ENCODE results near the gene IFT57. TPM values are rescaled to one million over a fixed set of nuclear protein-coding genes. Genes with fewer than 3 reads are reported as not detected.
A peak's percentile ranks its signal among the peaks of the same experiment; 100 is the strongest.

IFT57 gene
- total RNA-seq, 1 experiment from 2014 or later = 38.9 TPM

DNA sequence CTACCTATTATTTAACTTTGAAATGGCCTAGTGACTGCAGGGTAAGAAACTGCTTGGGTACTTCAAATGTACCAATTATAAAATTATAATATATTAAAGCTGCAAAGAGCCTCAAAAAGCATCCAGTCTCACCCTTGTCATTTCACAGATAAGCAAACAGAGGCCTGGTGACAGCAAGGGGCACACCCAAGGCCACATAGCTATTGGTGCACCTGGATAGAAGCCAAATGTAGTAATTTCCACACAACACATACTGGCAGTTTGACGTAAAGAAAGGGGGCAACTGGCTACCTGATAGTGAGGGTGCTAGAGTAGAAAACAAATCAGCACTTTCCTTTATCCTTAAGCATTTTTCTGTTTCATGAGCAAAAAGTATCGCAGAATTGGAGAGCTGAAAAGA lies 51.1 kb downstream of the IFT57 start:
- Mint-ChIP-seq H3K27ac (ENCODE audit: low read depth, unreplicated experiment) (no peak overlapping the region), H3K27me3 (ENCODE audit: insufficient read depth, unreplicated experiment) (no peaks in the 10 kb centered on the region), H3K4me1 (ENCODE audit: insufficient read depth, unreplicated experiment) (no peaks in the 10 kb centered on the region), H3K9me3 (ENCODE audit: unreplicated experiment) (no peaks in the 10 kb centered on the region), H3K36me3 (ENCODE audit: insufficient read depth, unreplicated experiment) (peaks cover 6% of the 10 kb centered on the region), H3K4me3 (ENCODE audit: unreplicated experiment) (no peak overlapping the region)
- ChIA-PET CTCF (no interaction called here), POLR2A (interaction anchor here (1.8 kb wide), 1 partner anchor 9 kb away, joined by 5 read pairs; no protein-coding TSS in a partner anchor)
- no peak for DNase-seq (ENCODE audit: unreplicated experiment)
- BruUV-seq (replicated peaks) = no TSS peak
- intact Hi-C loops (cut with micrococcal nuclease) = no loop called here
- TF ChIP-seq, protein P1, sequence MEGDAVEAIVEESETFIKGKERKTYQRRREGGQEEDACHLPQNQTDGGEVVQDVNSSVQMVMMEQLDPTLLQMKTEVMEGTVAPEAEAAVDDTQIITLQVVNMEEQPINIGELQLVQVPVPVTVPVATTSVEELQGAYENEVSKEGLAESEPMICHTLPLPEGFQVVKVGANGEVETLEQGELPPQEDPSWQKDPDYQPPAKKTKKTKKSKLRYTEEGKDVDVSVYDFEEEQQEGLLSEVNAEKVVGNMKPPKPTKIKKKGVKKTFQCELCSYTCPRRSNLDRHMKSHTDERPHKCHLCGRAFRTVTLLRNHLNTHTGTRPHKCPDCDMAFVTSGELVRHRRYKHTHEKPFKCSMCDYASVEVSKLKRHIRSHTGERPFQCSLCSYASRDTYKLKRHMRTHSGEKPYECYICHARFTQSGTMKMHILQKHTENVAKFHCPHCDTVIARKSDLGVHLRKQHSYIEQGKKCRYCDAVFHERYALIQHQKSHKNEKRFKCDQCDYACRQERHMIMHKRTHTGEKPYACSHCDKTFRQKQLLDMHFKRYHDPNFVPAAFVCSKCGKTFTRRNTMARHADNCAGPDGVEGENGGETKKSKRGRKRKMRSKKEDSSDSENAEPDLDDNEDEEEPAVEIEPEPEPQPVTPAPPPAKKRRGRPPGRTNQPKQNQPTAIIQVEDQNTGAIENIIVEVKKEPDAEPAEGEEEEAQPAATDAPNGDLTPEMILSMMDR (IDR thresholded peaks at IDR 0.05; ENCODE audit: unreplicated experiment) = no peak

DNA sequence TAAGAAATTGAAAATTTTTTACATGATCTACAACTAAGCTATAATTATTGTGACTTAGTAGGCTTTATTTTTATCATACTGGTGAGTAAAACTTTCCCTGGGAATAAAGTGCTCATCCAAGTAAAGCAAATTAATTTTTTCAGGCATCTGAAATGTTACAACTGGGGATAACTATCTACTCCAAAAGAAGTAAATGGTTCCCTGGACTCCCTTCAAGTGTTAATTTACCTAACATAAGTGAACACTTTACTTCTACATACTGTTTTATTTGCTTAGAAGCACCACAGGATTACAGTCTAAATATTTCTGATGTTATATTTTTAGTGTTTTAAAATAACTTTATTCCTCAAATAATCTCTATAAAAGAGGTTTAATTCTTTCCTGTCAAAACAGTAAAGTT lies 57.8 kb downstream of the IFT57 start:
- no peak for DNase-seq (ENCODE audit: unreplicated experiment)
- Mint-ChIP-seq H3K27ac (ENCODE audit: low read depth, unreplicated experiment) (no peak overlapping the region), H3K4me3 (ENCODE audit: unreplicated experiment) (no peak overlapping the region), H3K4me1 (ENCODE audit: insufficient read depth, unreplicated experiment) (peaks cover 7% of the 10 kb centered on the region), H3K9me3 (ENCODE audit: unreplicated experiment) (no peaks in the 10 kb centered on the region), H3K27me3 (ENCODE audit: insufficient read depth, unreplicated experiment) (no peaks in the 10 kb centered on the region), H3K36me3 (ENCODE audit: insufficient read depth, unreplicated experiment) (peaks cover 16% of the 10 kb centered on the region)
- ChIA-PET POLR2A (interaction anchor here (0.7 kb wide), 1 partner anchor 10 kb away, joined by 3 read pairs; no protein-coding TSS in a partner anchor), CTCF (no interaction called here)
- no TSS peak for BruUV-seq (replicated peaks)
- TF ChIP-seq, protein P1 (IDR thresholded peaks at IDR 0.05; ENCODE audit: unreplicated experiment) = no peak
- intact Hi-C loops (cut with micrococcal nuclease) = no loop called here

DNA sequence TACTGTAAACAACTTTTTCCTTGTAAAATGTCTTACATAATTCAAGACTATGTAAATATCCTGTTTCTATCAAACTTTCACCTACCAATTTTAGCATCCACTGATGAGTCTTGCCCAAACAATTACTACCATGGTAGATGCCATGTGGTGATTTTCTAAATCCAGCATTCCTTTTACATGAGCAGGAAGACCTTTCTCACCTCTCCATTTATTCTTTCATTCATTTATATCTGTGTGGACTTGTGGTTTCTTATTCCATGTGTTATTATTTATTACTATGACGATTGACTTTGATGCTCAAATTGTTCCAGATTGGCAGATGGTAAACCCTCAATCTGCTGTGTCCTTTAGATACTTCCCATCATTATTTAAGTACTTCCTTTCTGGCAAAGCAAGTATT lies 62.4 kb downstream of the IFT57 start:
- H3K36me3 Mint-ChIP-seq (ENCODE audit: insufficient read depth, unreplicated experiment) = no peaks in the 10 kb centered on the region
- peaks cover 7% of the 10 kb centered on the region for H3K4me1 Mint-ChIP-seq (ENCODE audit: insufficient read depth, unreplicated experiment)
- no peak for DNase-seq (ENCODE audit: unreplicated experiment)
- no peaks in the 10 kb centered on the region for H3K9me3 Mint-ChIP-seq (ENCODE audit: unreplicated experiment)
- TF ChIP-seq, protein P1 (IDR thresholded peaks at IDR 0.05; ENCODE audit: unreplicated experiment) = no peak
- BruUV-seq (replicated peaks) = no TSS peak
- H3K27ac Mint-ChIP-seq (ENCODE audit: low read depth, unreplicated experiment) = no peak overlapping the region
- H3K4me3 Mint-ChIP-seq (ENCODE audit: unreplicated experiment) = no peak overlapping the region
- intact Hi-C loops (cut with micrococcal nuclease) = loop anchor here (10.0 kb wide), 1 partner anchor 225 kb away; no protein-coding TSS in a partner anchor
- no peaks in the 10 kb centered on the region for H3K27me3 Mint-ChIP-seq (ENCODE audit: insufficient read depth, unreplicated experiment)
- ChIA-PET CTCF (no interaction called here), POLR2A (interaction anchor here (0.7 kb wide), 1 partner anchor 8 kb away, joined by 3 read pairs; no protein-coding TSS in a partner anchor)

DNA sequence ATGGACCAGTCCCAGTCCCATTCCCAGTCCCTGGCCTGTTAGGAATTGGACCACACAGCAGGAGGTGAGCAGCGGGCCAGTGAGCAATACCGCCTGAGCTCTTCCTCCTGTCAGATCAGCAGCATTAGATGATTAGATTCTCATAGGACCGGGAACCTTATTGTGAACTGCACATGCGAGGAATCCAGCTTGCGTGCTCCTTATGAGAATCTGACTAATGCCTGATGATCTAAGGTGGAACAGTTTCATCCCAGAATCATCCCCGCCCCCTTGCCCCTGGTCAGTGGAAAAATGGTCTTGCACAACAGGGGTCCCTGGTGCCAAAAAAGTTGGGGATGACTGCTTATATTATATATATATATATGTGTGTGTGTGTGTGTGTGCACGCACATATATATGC lies 63.1 kb downstream of the IFT57 start:
- ChIA-PET POLR2A (interaction anchor here (0.6 kb wide), 1 partner anchor 920 kb away, joined by 3 read pairs; no protein-coding TSS in a partner anchor), CTCF (interaction anchor here (0.7 kb wide), 1 partner anchor 583 kb away, joined by 4 read pairs; no protein-coding TSS in a partner anchor)
- H3K27me3 Mint-ChIP-seq (ENCODE audit: insufficient read depth, unreplicated experiment) = no peaks in the 10 kb centered on the region
- peaks cover 7% of the 10 kb centered on the region for H3K4me1 Mint-ChIP-seq (ENCODE audit: insufficient read depth, unreplicated experiment)
- intact Hi-C loops (cut with micrococcal nuclease) = loop anchor here (10.0 kb wide), 1 partner anchor 224 kb away; no protein-coding TSS in a partner anchor
- no peaks in the 10 kb centered on the region for H3K9me3 Mint-ChIP-seq (ENCODE audit: unreplicated experiment)
- peak; percentile 23 for DNase-seq (ENCODE audit: unreplicated experiment)
- no peak overlapping the region for H3K4me3 Mint-ChIP-seq (ENCODE audit: unreplicated experiment)
- TF ChIP-seq, protein P1 (IDR thresholded peaks at IDR 0.05; ENCODE audit: unreplicated experiment) = no peak
- BruUV-seq (replicated peaks) = TSS peak; percentile 6
- no peak overlapping the region for H3K27ac Mint-ChIP-seq (ENCODE audit: low read depth, unreplicated experiment)
- no peaks in the 10 kb centered on the region for H3K36me3 Mint-ChIP-seq (ENCODE audit: insufficient read depth, unreplicated experiment)
